H1 (cell line): ENCODE measurements around the gene PEX6. TPM values are rescaled to one million over a fixed set of nuclear protein-coding genes. Genes with fewer than 3 reads are reported as not detected.

Experiments used
- CTCF ChIA-PET: fragments of 300-600 bp; sonication (Branson Sonifier 250); formaldehyde crosslinking; loops from one replicate; lab custom pipeline; 2021; ENCODE audit not compliant: partially characterized antibody; lab: Charles Lee
- POLR2A ChIA-PET: fragments of 300-600 bp; sonication (Branson Sonifier 250); formaldehyde crosslinking; loops from one replicate; lab custom pipeline; 2021; ENCODE audit warnings: inconsistent platforms; ENCODE audit not compliant: partially characterized antibody; lab: Charles Lee
- DNase-seq, 2 experiments: peaks; one replicate each; pipeline versions ENCODE4 v3.0.0 to v3.0.0-alpha.2; 2010 to 2022; ENCODE audit warnings: low spot score in 2 of 2, low read depth in 1 of 2, mixed read lengths in 1 of 2
- FAIRE-seq: peaks from 2 replicates; lab custom pipeline; 2011; peaks lifted over from hg19 to GRCh38; lab: Jason Lieb, UNC
- H2AFZ ChIP-seq: 2 replicates; pipeline ENCODE4 v1.8.1; 2012; ENCODE audit warnings: low read length, inconsistent platforms
- H2AK5ac ChIP-seq: 2 replicates; pipeline ENCODE4 v1.6.1; 2013; ENCODE audit warnings: low read depth, low read length
- H2BK120ac ChIP-seq: replicated peaks from 2 replicates; pipeline ENCODE3; 2013; ENCODE audit warnings: low read depth, low read length, inconsistent platforms
- H2BK12ac ChIP-seq: 2 replicates; pipeline ENCODE4 v1.6.1; 2013; ENCODE audit warnings: low read depth, low read length
- H2BK15ac ChIP-seq: 2 replicates; pipeline ENCODE4 v1.6.1; 2013; ENCODE audit warnings: low read length
- H2BK20ac ChIP-seq: 2 replicates; pipeline ENCODE4 v1.6.1; 2013; ENCODE audit warnings: low read length
- H2BK5ac ChIP-seq: 2 replicates; pipeline ENCODE4 v1.6.1; 2013; ENCODE audit warnings: low read depth, low read length
- H3K14ac ChIP-seq: 2 replicates; pipeline ENCODE4 v1.6.1; 2013; ENCODE audit warnings: inconsistent platforms; ENCODE audit not compliant: insufficient read length
- H3K18ac ChIP-seq: 2 replicates; pipeline ENCODE4 v1.6.1; 2013; ENCODE audit warnings: low read length; ENCODE audit errors: extremely low read depth
- H3K23ac ChIP-seq: 2 replicates; pipeline ENCODE4 v1.6.1; 2013; ENCODE audit warnings: inconsistent platforms; ENCODE audit not compliant: insufficient read length
- H3K23me2 ChIP-seq: 2 replicates; pipeline ENCODE4 v1.6.1; 2013; ENCODE audit warnings: low read depth, low read length
- H3K27ac ChIP-seq: 2 replicates; pipeline ENCODE4 v1.6.1; 2011; ENCODE audit warnings: low read depth, low read length, inconsistent platforms
- H3K27me3 ChIP-seq, 4 experiments: replicated peaks in 1 of 4; 1 replicate in 1 of 4; 2 replicates in 3 of 4; pipeline versions ENCODE4 v1.6.1 to v1.8.1; 2011 to 2013; ENCODE audit warnings: low read length in 3 of 4, mild to moderate bottlenecking in 3 of 4, inconsistent platforms in 2 of 4, mixed read lengths in 2 of 4, moderate library complexity in 1 of 4; ENCODE audit not compliant: control insufficient read depth in 3 of 4, insufficient read depth in 3 of 4; ENCODE audit errors: extremely low read depth in 1 of 4
- H3K36me3 ChIP-seq, 4 experiments: 2 replicates each; pipeline versions ENCODE4 v1.6.1 to v1.8.1; 2011 to 2013; ENCODE audit warnings: mild to moderate bottlenecking in 4 of 4, low read length in 3 of 4, moderate library complexity in 2 of 4, control low read depth in 1 of 4, inconsistent platforms in 1 of 4; ENCODE audit not compliant: insufficient read depth in 4 of 4, control insufficient read depth in 2 of 4
- H3K4ac ChIP-seq: replicated peaks from 2 replicates; pipeline ENCODE3; 2013; ENCODE audit warnings: low read length, low read depth, mixed read lengths, inconsistent platforms; ENCODE audit not compliant: insufficient read length
- H3K4me1 ChIP-seq, 4 experiments: replicated peaks in 1 of 4; 1 replicate in 1 of 4; 2 replicates in 3 of 4; pipeline versions ENCODE4 v1.6.1 to v1.8.1; 2011 to 2013; ENCODE audit warnings: low read length in 3 of 4, inconsistent platforms in 2 of 4, mixed read lengths in 1 of 4; ENCODE audit not compliant: insufficient read depth in 4 of 4, control insufficient read depth in 3 of 4
- H3K4me2 ChIP-seq, 2 experiments: 2 replicates each; pipeline versions ENCODE4 v1.6.1 to v1.8.1; 2011 to 2013; ENCODE audit warnings: low read depth in 2 of 2, low read length in 2 of 2, control low read depth in 1 of 2, inconsistent platforms in 1 of 2, mild to moderate bottlenecking in 1 of 2; ENCODE audit not compliant: insufficient read depth in 1 of 2
- H3K4me3 ChIP-seq, 4 experiments: fragments of 200-600, 300-600 bp in 1 of 4; sonication (generic), shearing (Covaris generic), sonication (Bioruptor Twin) in 1 of 4; 2 replicates each; pipeline versions ENCODE4 v1.5.1 to v1.8.1; 2011 to 2016; ENCODE audit warnings: low read length in 4 of 4, low read depth in 3 of 4, control low read depth in 2 of 4, inconsistent platforms in 2 of 4, mild to moderate bottlenecking in 2 of 4, mixed read lengths in 1 of 4, moderate library complexity in 1 of 4; ENCODE audit not compliant: insufficient read depth in 2 of 4; ENCODE audit errors: extremely low read depth in 1 of 4
- H3K56ac ChIP-seq: replicated peaks from 2 replicates; pipeline ENCODE3; 2013; ENCODE audit warnings: low read depth, mild to moderate bottlenecking, mixed read lengths, low read length, inconsistent platforms; ENCODE audit not compliant: insufficient read length
- H3K79me1 ChIP-seq: 2 replicates; pipeline ENCODE4 v1.6.1; 2013; ENCODE audit warnings: low read depth, low read length, control low read depth
- H3K79me2 ChIP-seq, 2 experiments: 2 replicates each; pipeline versions ENCODE4 v1.6.1 to v1.8.1; 2012 to 2013; ENCODE audit warnings: low read length in 2 of 2, mild to moderate bottlenecking in 2 of 2, inconsistent platforms in 1 of 2; ENCODE audit not compliant: insufficient read depth in 2 of 2, control insufficient read depth in 1 of 2
- H3K9ac ChIP-seq, 4 experiments: replicated peaks in 1 of 4; 1 replicate in 1 of 4; 2 replicates in 3 of 4; pipeline versions ENCODE4 v1.6.1 to v1.8.1; 2011 to 2013; ENCODE audit warnings: low read depth in 3 of 4, low read length in 3 of 4, control low read depth in 2 of 4, mild to moderate bottlenecking in 2 of 4, moderate library complexity in 2 of 4, inconsistent platforms in 1 of 4; ENCODE audit errors: extremely low read depth in 1 of 4
- H3K9me3 ChIP-seq, 2 experiments: 2 replicates each; pipeline versions ENCODE4 v1.6.1 to v1.8.1; 2012 to 2013; ENCODE audit warnings: mild to moderate bottlenecking in 2 of 2, moderate library complexity in 2 of 2, control low read depth in 1 of 2, inconsistent platforms in 1 of 2, low read depth in 1 of 2, low read length in 1 of 2, mixed read lengths in 1 of 2; ENCODE audit not compliant: insufficient read depth in 2 of 2
- H4K20me1 ChIP-seq, 2 experiments: replicated peaks in 1 of 2; 2 replicates each; pipeline versions ENCODE3 to v1.8.1; 2011 to 2013; ENCODE audit warnings: inconsistent platforms in 2 of 2, low read length in 2 of 2, mild to moderate bottlenecking in 1 of 2; ENCODE audit not compliant: insufficient read depth in 2 of 2, control insufficient read depth in 1 of 2
- H4K5ac ChIP-seq: 2 replicates; pipeline ENCODE4 v1.6.1; 2013; ENCODE audit warnings: low read length, low read depth, mixed read lengths, inconsistent platforms; ENCODE audit not compliant: insufficient read length
- H4K8ac ChIP-seq: 2 replicates; pipeline ENCODE4 v1.8.0; 2013; ENCODE audit warnings: mild to moderate bottlenecking, moderate library complexity, low read length, inconsistent platforms; ENCODE audit not compliant: insufficient read depth; ENCODE audit errors: extremely low read depth
- H4K91ac ChIP-seq: replicated peaks from 2 replicates; pipeline ENCODE3; 2013; ENCODE audit warnings: low read length, mixed read lengths, inconsistent platforms; ENCODE audit not compliant: insufficient read length
- HDAC2 ChIP-seq, 2 experiments: fragments of 300-600 bp in 1 of 2; sonication (generic) in 1 of 2; IDR thresholded peaks; 2 replicates each; pipeline ENCODE4 v1.6.1; 2011 to 2012; ENCODE audit warnings: low read depth in 2 of 2, low read length in 2 of 2, mild to moderate bottlenecking in 2 of 2, moderate library complexity in 2 of 2, borderline replicate concordance in 1 of 2, inconsistent platforms in 1 of 2
- KDM5A ChIP-seq: fragments of 200-600 bp; IDR thresholded peaks from 2 replicates; pipeline ENCODE4 v1.7.1; 2012; ENCODE audit warnings: mild to moderate bottlenecking, low read length, inconsistent platforms, mixed read lengths
- SAP30 ChIP-seq: fragments of 300-600 bp; sonication (generic); IDR thresholded peaks from 2 replicates; pipeline ENCODE4 v1.7.1; 2012; ENCODE audit warnings: low read length, moderate library complexity, mild to moderate bottlenecking, inconsistent platforms; ENCODE audit not compliant: insufficient read depth, insufficient replicate concordance
- WGBS, 2 experiments: shearing (Covaris generic) in 1 of 2; methylation state at CpG; one replicate each; pipeline versions ENCODE4 v1.1.6 to v1.1.7; 2013 to 2015; ENCODE audit warnings: low lambda C conversion rate in 2 of 2, mixed read lengths in 2 of 2, inconsistent platforms in 1 of 2, low coverage in 1 of 2, missing lambda C conversion rate in 1 of 2; ENCODE audit not compliant: insufficient replicate concordance in 2 of 2, insufficient coverage in 1 of 2, insufficient read length in 1 of 2; ENCODE audit errors: extremely low coverage in 1 of 2, missing lambda C conversion rate in 1 of 2; 5-methylcytosine and 5-hydroxymethylcytosine counted together
- polyA plus RNA-seq, 7 experiments: library from polyadenylated mRNA; depleted of rRNA in 3 of 7; stranded (reverse) in 5 of 7; unstranded in 2 of 7; fragments of >200 nt in 5 of 7; fragments of 200-250 nt in 2 of 7; gene quantifications; 1 replicate in 5 of 7; 2 replicates in 1 of 7; 4 replicates in 1 of 7; pipeline versions ENCODE4 v1.2.1 to v1.2.3, GENCODE V29; 2011 to 2013; ENCODE audit warnings: missing spikeins in 2 of 7, mixed read lengths in 2 of 7
- total RNA-seq: library from RNA; stranded (reverse); fragmentation: NEBNext Ultra II Directional; extraction: Animal tissue kit (Norgen Biotek cat#: 25700); gene quantifications from 2 replicates; pipeline ENCODE4 v1.2.1, GENCODE V29; 2021

Gene PEX6
- total and polyA plus RNA-seq, 2 of the 8 experiments (the other 6 are each of a cell fraction or from before 2014, with no cell fraction given): 6.4 to 12.5 TPM

DNA sequence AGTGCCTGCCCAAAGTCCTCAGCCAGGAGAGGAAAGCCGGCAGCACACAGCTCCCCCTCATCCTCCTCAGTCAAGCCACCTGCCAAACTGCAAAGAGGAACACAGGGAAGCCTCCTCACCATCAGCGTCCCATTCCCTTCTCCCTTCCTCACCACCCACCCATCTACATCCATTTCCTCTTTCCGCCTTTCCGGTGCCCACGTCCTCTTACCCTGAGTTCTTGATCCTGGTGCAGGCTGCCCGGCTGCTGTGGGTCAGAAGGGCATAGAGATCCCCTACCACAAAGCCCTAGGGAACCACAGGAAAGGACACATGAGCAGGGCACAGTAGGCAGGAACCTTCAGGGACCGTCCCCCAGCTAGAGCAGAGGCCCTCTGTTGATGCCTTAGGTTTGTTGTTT, 12.4 kb downstream of the PEX6 start:
- H3K4me2 ChIP-seq: no peak overlapping the region
- ChIA-PET POLR2A (interaction anchor here (3.1 to 4.4 kb wide), 2 partner anchors 8 to 13 kb away, joined by 13 to 27 read pairs; partner anchors contain the start of gene PEX6), CTCF (interaction anchor here (1.1 to 3.9 kb wide), 7 partner anchors 13 to 177 kb away, joined by 3 to 33 read pairs (median 7); partner anchors contain the start of genes CUL7 and PEX6)
- no peak overlapping the region for H3K14ac ChIP-seq
- no peaks in the 10 kb centered on the region; the same call in 1 of the 2 replicates for H3K79me1 ChIP-seq
- no peak overlapping the region for H2BK20ac ChIP-seq
- H3K23me2 ChIP-seq: no peaks in the 10 kb centered on the region
- DNase-seq (no peak), FAIRE-seq (no peak)
- no peak overlapping the region for H3K27ac ChIP-seq
- no peak overlapping the region for H4K5ac ChIP-seq
- 92% methylated on average over 7 of the region's 7 CpGs; no CpG with 5 or more reads in 1 of the 2 experiments for WGBS, 2 experiments
- H3K36me3 ChIP-seq: peaks cover 0 to 2% (median 0%) of the 10 kb centered on the region in 4 experiments; a peak in 1 of 8 replicates
- no peak overlapping the region for H2BK12ac ChIP-seq
- H3K4ac ChIP-seq: no peak overlapping the region
- no peak overlapping the region for H3K9ac ChIP-seq
- no peaks in the 10 kb centered on the region for H3K79me2 ChIP-seq
- H4K20me1 ChIP-seq: peaks cover 0 to 2% of the 10 kb centered on the region in 2 experiments
- H3K56ac ChIP-seq: no peak overlapping the region
- no peaks in the 10 kb centered on the region for H3K9me3 ChIP-seq
- H4K91ac ChIP-seq: no peak overlapping the region
- no peak overlapping the region for H3K23ac ChIP-seq
- no peak overlapping the region for H3K18ac ChIP-seq
- no peak overlapping the region for H3K4me3 ChIP-seq
- no peak overlapping the region for H2AFZ ChIP-seq
- H2BK120ac ChIP-seq: no peak overlapping the region
- H2BK15ac ChIP-seq: no peak overlapping the region
- peaks cover 0 to 10% (median 4%) of the 10 kb centered on the region in 4 experiments; a peak in 5 of 7 replicates for H3K4me1 ChIP-seq
- H2BK5ac ChIP-seq: no peak overlapping the region
- no peaks in the 10 kb centered on the region for H3K27me3 ChIP-seq
- H4K8ac ChIP-seq: no peak overlapping the region
- TF ChIP-seq HDAC2 (IDR thresholded peaks at IDR 0.05; ENCODE audit: borderline replicate concordance in 1 of 2, low read depth in 2 of 2, low read length in 2 of 2) (no peak), KDM5A (no peak), SAP30 (no peak)
- H2AK5ac ChIP-seq: no peak overlapping the region
